Heart left ventricle (tissue), 16 donors: ENCODE results near the gene PLCG2. TPM values are rescaled to one million over a fixed set of nuclear protein-coding genes. Genes with fewer than 3 reads are reported as not detected.

Experiments
- ATAC-seq, 4 donors: fragments of 200-7000 bp; cut with Tn5 transposase; one replicate each; pipeline ENCODE4 v1.9.1; 2020 to 2022; ENCODE audit warnings: moderate library complexity in 4 of 4, mild to moderate bottlenecking in 3 of 4, moderate number of reproducible peaks in 1 of 4
- DNase-seq, 5 donors: peaks; one replicate each; pipeline ENCODE4 v3.0.0-alpha.2; 2020
- H3K27ac ChIP-seq, 12 donors: fragments of 200-600 bp; sonication (generic) in 4 of 12; one replicate each; pipeline versions ENCODE4 v1.5.0 to v1.8.0; 2016 to 2022; ENCODE audit warnings: mild to moderate bottlenecking in 2 of 12
- H3K27me3 ChIP-seq, 9 donors: fragments of 200-600 bp; sonication (generic) in 2 of 9; one replicate each; pipeline versions ENCODE4 v1.5.1 to v1.8.0; 2016 to 2022; ENCODE audit warnings: mild to moderate bottlenecking in 3 of 9
- H3K36me3 ChIP-seq, 9 donors: fragments of 200-600 bp; sonication (generic) in 2 of 9; one replicate each; pipeline versions ENCODE4 v1.5.0 to v1.8.0; 2018 to 2022; ENCODE audit warnings: mild to moderate bottlenecking in 2 of 9
- H3K4me1 ChIP-seq, 12 donors: fragments of 200-600 bp; sonication (generic) in 4 of 12; one replicate each; pipeline versions ENCODE4 v1.5.0 to v1.8.0; 2016 to 2022; ENCODE audit warnings: mild to moderate bottlenecking in 3 of 12
- H3K4me3 ChIP-seq, 12 donors: fragments of 200-600 bp; sonication (generic) in 4 of 12; one replicate each; pipeline versions ENCODE4 v1.5.0 to v1.8.0; 2017 to 2022; ENCODE audit warnings: mild to moderate bottlenecking in 9 of 12, moderate library complexity in 4 of 12
- H3K9me3 ChIP-seq, 12 donors: fragments of 200-600 bp; sonication (generic) in 4 of 12; one replicate each; pipeline versions ENCODE4 v1.5.0 to v1.8.0; 2016 to 2022; ENCODE audit warnings: mild to moderate bottlenecking in 1 of 12
- CTCF ChIP-seq, 12 donors: fragments of 200-600 bp; sonication (generic) in 4 of 12; IDR thresholded peaks; one replicate each; pipeline versions ENCODE4 v1.5.0 to v1.8.0; 2018 to 2022; ENCODE audit warnings: antibody characterized with exemption in 12 of 12, mild to moderate bottlenecking in 5 of 12
- POLR2A ChIP-seq, 2 donors: fragments of 450-650 bp; IDR thresholded peaks; one replicate each; pipeline ENCODE4 v1.6.1; 2017; ENCODE audit warnings: antibody characterized with exemption in 2 of 2, mild to moderate bottlenecking in 2 of 2, moderate library complexity in 2 of 2
- WGBS, 4 donors: extraction: QIAGEN DNeasy Blood & Tissue Kit in 2 of 4; methylation state at CpG; one replicate each; pipeline versions ENCODE4 v1.1.5 to v1.1.7; 2013 to 2018; 5-methylcytosine and 5-hydroxymethylcytosine counted together
- intact Hi-C, 10 donors: fragments of 100-400 bp; cut with DNase I; formaldehyde crosslinking; loops; one replicate each; pipeline versions ENCODE4 v1.11.1 to v1.14.2; 2022
- polyA plus RNA-seq, 2 donors: library from polyadenylated mRNA; stranded (reverse); fragments of 200-250 nt; gene quantifications; one replicate each; pipeline ENCODE4 v1.2.3, GENCODE V29; 2013
- total RNA-seq, 9 donors: library from RNA; depleted of rRNA in 2 of 9; stranded (reverse); fragments of >200 nt in 2 of 9; fragmentation: NEBNext Ultra II Directional in 3 of 9; extraction: Animal tissue kit (Norgen Biotek cat#: 25700) in 3 of 9; gene quantifications; one replicate each; pipeline versions ENCODE4 v1.1.0 to v1.2.4, GENCODE V29; 2016 to 2023
- donor health status: ischemic (EF 13 %, LVEDD 7.1; RV severe dilation, severe dysfunction).
- donor health status: healthy with polysubstance abuse.
- donor health status: DM: no; HTN: yes; CAD: no.
- donor health status: DM: no; HTN: no; CAD: no.
- donor health status: ischemic (EF 25% LVEDD 6.9; RV normal size, moderate dysfunction).
- donor health status: ischemic (EF 25% LVEDD 5.7; RV mildly dilated, moderate dysfunction).
- donor health status: healthy.
- donor health status: DM: yes; HTN: yes; CAD: no.
- donor health status: ischemic (EF 35%, LVEDD 5.7; RV mildly dilated, moderate dysfunction).
- donor health status: nonischemic (EF 11% LVEDD 7.7; RV severe dilation, severe dysfunction).
- donor health status: DM: yes; HTN: yes; CAD: no.
- donor health status: PGD.
- donor health status: ischemic (EF 29% LVEDD 5.4; RV normal size, mild dysfunction).
- donor health status: nonischemic (EF 23%, LVEDD 6.1; RV moderate dilation, normal function).

PLCG2 gene
- total and polyA plus RNA-seq, 11 donors, result 2.0 to 35.4 (median 4.7) TPM

GRCh38 chr16:81995651-81996050 is 216.6 kb downstream of the PLCG2 start:
- no peaks in the 10 kb centered on the region for H3K9me3 ChIP-seq
- 78 to 84% (median 79%) methylated on average over 3 of the region's 3 CpGs for WGBS, 4 donors
- DNase-seq, result no peak
- H3K27me3 ChIP-seq, result no peaks in the 10 kb centered on the region
- peak overlapping the region in 1 of 12 donors; percentile 11 for H3K27ac ChIP-seq
- H3K36me3 ChIP-seq, result no peaks in the 10 kb centered on the region
- ATAC-seq, result no peak
- intact Hi-C loops, result no loop called here
- peaks cover 0 to 9% (median 0%) of the 10 kb centered on the region in 12 donors for H3K4me1 ChIP-seq
- TF ChIP-seq POLR2A (IDR thresholded peaks at IDR 0.05) (no peak), CTCF (IDR thresholded peaks at IDR 0.05) (no peak)
- H3K4me3 ChIP-seq, result no peak overlapping the region

- no peak for DNase-seq
- Histone ChIP-seq H3K27me3 (no peaks in the 10 kb centered on the region), H3K4me1 (peaks cover 0 to 9% (median 0%) of the 10 kb centered on the region in 12 donors), H3K9me3 (no peaks in the 10 kb centered on the region), H3K27ac (peak overlapping the region in 2 of 12 donors; percentile 5 to 58), H3K36me3 (no peaks in the 10 kb centered on the region), H3K4me3 (no peak overlapping the region)
- peak in 1 of 4 donors; percentile 50 for ATAC-seq
- intact Hi-C loops, result no loop called here
- TF ChIP-seq CTCF (IDR thresholded peaks at IDR 0.05), result peak in 3 of 12 donors; percentile 6 to 13 (median 7)
- no peak for TF ChIP-seq POLR2A (IDR thresholded peaks at IDR 0.05)
- WGBS, 4 donors, result 55 to 68% (median 61%) methylated on average over 11 of the region's 11 CpGs
These were observed 217.8 kb downstream of the PLCG2 start for GRCh38 chr16:81996664-81997509.

GRCh38 chr16:81997738-81998137 is 218.6 kb downstream of the PLCG2 start:
- TF ChIP-seq CTCF (IDR thresholded peaks at IDR 0.05), result no peak
- no peak for TF ChIP-seq POLR2A (IDR thresholded peaks at IDR 0.05)
- Histone ChIP-seq H3K36me3 (no peaks in the 10 kb centered on the region), H3K27ac (peak overlapping the region in 2 of 12 donors; percentile 5 to 58), H3K9me3 (no peaks in the 10 kb centered on the region), H3K27me3 (no peaks in the 10 kb centered on the region), H3K4me1 (peaks cover 0 to 9% (median 0%) of the 10 kb centered on the region in 12 donors), H3K4me3 (no peak overlapping the region)
- WGBS, 4 donors, result 22 to 41% (median 36%) methylated on average over 2 of the region's 2 CpGs
- intact Hi-C loops, result no loop called here
- no peak for DNase-seq
- no peak for ATAC-seq

GRCh38 chr16:82002831-82003230 is 223.7 kb downstream of the PLCG2 start:
- WGBS, 4 donors, result 87 to 92% (median 90%) methylated on average over 3 of the region's 3 CpGs
- no peak for TF ChIP-seq CTCF (IDR thresholded peaks at IDR 0.05)
- no peak for TF ChIP-seq POLR2A (IDR thresholded peaks at IDR 0.05)
- intact Hi-C loops, result no loop called here
- no peaks in the 10 kb centered on the region for H3K9me3 ChIP-seq
- ATAC-seq (no peak), DNase-seq (no peak)
- H3K36me3 ChIP-seq, result no peaks in the 10 kb centered on the region
- peaks cover 0 to 14% (median 0%) of the 10 kb centered on the region in 12 donors for H3K4me1 ChIP-seq
- no peak overlapping the region for H3K27ac ChIP-seq
- H3K4me3 ChIP-seq, result no peak overlapping the region
- H3K27me3 ChIP-seq, result peaks cover 0 to 3% (median 0%) of the 10 kb centered on the region in 9 donors
